H1 (cell line): ENCODE data around the gene CEBPG. TPM values are rescaled to one million over a fixed set of nuclear protein-coding genes. Genes with fewer than 3 reads are reported as not detected.

ENCODE experiments used
- CEBPB ChIP-seq: IDR thresholded peaks from 2 replicates; pipeline ENCODE4 v1.6.1; 2012; ENCODE audit warnings: low read depth, low read length
- EZH2 ChIP-seq: fragments of 200-600 bp; sonication (generic); IDR thresholded peaks from 2 replicates; pipeline ENCODE4 v1.7.1; 2012; ENCODE audit warnings: low read depth, mild to moderate bottlenecking, moderate library complexity, low read length, inconsistent platforms; ENCODE audit not compliant: severe bottlenecking
- KDM4A ChIP-seq: IDR thresholded peaks from one replicate; pipeline ENCODE4 v1.7.1; 2012; ENCODE audit warnings: low read depth, mild to moderate bottlenecking, moderate library complexity, low read length, inconsistent platforms; ENCODE audit not compliant: severe bottlenecking
- SP2 ChIP-seq: IDR thresholded peaks from 2 replicates; pipeline ENCODE4 v1.6.1; 2012; ENCODE audit warnings: mild to moderate bottlenecking, low read length, inconsistent platforms
- SRF ChIP-seq: IDR thresholded peaks from 2 replicates; pipeline ENCODE4 v1.6.1; 2011; ENCODE audit warnings: mild to moderate bottlenecking, low read depth, low read length, moderate library complexity
- TAF1 ChIP-seq: IDR thresholded peaks from 2 replicates; pipeline ENCODE4 v1.6.1; 2011; ENCODE audit warnings: mild to moderate bottlenecking, low read depth, low read length
- YY1 ChIP-seq: IDR thresholded peaks from 2 replicates; pipeline ENCODE4 v1.6.1; 2011; ENCODE audit warnings: low read depth, mild to moderate bottlenecking, low read length
- polyA plus RNA-seq, 7 experiments: library from polyadenylated mRNA; depleted of rRNA in 3 of 7; stranded (reverse) in 5 of 7; unstranded in 2 of 7; fragments of >200 nt in 5 of 7; fragments of 200-250 nt in 2 of 7; gene quantifications; 1 replicate in 5 of 7; 2 replicates in 1 of 7; 4 replicates in 1 of 7; pipeline versions ENCODE4 v1.2.1 to v1.2.3, GENCODE V29; 2011 to 2013; ENCODE audit warnings: missing spikeins in 2 of 7, mixed read lengths in 2 of 7
- total RNA-seq: library from RNA; stranded (reverse); fragmentation: NEBNext Ultra II Directional; extraction: Animal tissue kit (Norgen Biotek cat#: 25700); gene quantifications from 2 replicates; pipeline ENCODE4 v1.2.1, GENCODE V29; 2021

Gene CEBPG
- total and polyA plus RNA-seq, 2 of the 8 experiments (the other 6 are each of a cell fraction or from before 2014, with no cell fraction given), result 12.3 to 35.4 TPM

DNA sequence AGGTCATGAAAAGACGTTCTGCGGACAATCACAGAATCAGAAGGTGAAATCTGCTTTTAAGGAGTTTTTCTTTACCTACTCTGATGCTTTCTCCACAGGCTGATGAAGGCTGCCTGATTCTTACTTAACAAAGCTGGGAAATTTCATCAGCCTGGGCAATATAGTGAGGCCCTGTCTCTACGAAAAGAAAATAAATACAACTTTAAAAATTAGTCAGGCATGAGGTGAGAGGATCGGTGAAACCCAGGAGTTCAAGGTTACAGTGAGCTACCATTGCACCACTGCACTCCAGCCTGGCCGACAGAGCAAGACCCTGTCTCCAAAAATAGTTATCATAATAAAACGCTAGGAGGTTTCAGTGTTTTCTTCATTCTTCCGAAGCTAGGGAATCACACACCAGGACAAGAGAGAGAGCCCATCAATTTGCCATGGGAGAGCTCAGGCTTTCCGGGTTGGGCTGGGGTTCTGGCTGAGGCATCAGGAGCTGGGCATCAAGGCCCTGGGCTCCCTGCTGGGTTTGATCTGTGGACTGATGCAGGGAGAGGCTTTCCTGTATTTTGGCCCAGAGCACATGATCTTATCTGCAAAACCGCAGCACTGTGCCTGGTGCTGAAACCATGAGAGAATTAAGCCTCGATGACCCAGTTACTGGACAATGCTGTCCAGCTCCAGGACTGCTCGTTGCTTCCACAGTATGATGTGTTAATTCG is 25.1 kb upstream of the CEBPG start (continued):
- no peak for TF ChIP-seq YY1
- TF ChIP-seq KDM4A, result no peak
- TF ChIP-seq SP2, result no peak
- no peak for TF ChIP-seq CEBPB
- TF ChIP-seq TAF1, result no peak
- TF ChIP-seq SRF, result no peak
- TF ChIP-seq EZH2, result no peak
- TF ChIP-seq, all 59 proteins: peak for 0
